Measurements from ENCODE around the gene HMX2.

Gene HMX2

GRCh38 chr10:123147635-123148413, at the start of gene HMX2:
TSS of gene HMX2 (plus strand) at chr10:123148136. CDS start at chr10:123148379, 243 bp downstream.
- DNase-seq (ENCODE audit: low read depth in 2 of 2), result no peak

GRCh38 chr10:123100030-123100762, 47.7 kb upstream of the HMX2 start:
- DNase-seq (ENCODE audit: low read depth in 2 of 2), result no peak

GRCh38 chr10:123101872-123102271, 46.1 kb upstream of the HMX2 start:
- DNase-seq (ENCODE audit: low read depth in 2 of 2), result no peak

- no peak for DNase-seq (ENCODE audit: low read depth in 2 of 2)
Observed at GRCh38 chr10:123102673-123103072, 45.3 kb upstream of the HMX2 start.

- DNase-seq (ENCODE audit: low read depth in 2 of 2), result no peak
Observed at GRCh38 chr10:123103944-123104343, 44.0 kb upstream of the HMX2 start.

- no peak for DNase-seq (ENCODE audit: low read depth in 2 of 2)
Observed at GRCh38 chr10:123109466-123109865, 38.5 kb upstream of the HMX2 start.

- DNase-seq (ENCODE audit: low read depth in 2 of 2), result no peak
Observed at GRCh38 chr10:123117644-123118417, 30.1 kb upstream of the HMX2 start.

- no peak for DNase-seq (ENCODE audit: low read depth in 2 of 2)
Observed at GRCh38 chr10:123119081-123119480, 28.9 kb upstream of the HMX2 start.

- no peak for DNase-seq (ENCODE audit: low read depth in 2 of 2)
Observed at GRCh38 chr10:123126246-123126645, 21.7 kb upstream of the HMX2 start.

- no peak for DNase-seq (ENCODE audit: low read depth in 2 of 2)
Observed at GRCh38 chr10:123129618-123130271, 18.2 kb upstream of the HMX2 start.

GRCh38 chr10:123132576-123133477, 15.1 kb upstream of the HMX2 start:
- peak; percentile 73 to 78 for DNase-seq (ENCODE audit: low read depth in 2 of 2)

- DNase-seq (ENCODE audit: low read depth in 2 of 2), result no peak
Observed at GRCh38 chr10:123133541-123134342, 14.2 kb upstream of the HMX2 start.

- no peak for DNase-seq (ENCODE audit: low read depth in 2 of 2)
Observed at GRCh38 chr10:123134343-123134914, 13.5 kb upstream of the HMX2 start.

GRCh38 chr10:123134915-123135414, 13.0 kb upstream of the HMX2 start:
- DNase-seq (ENCODE audit: low read depth in 2 of 2), result no peak

- no peak for DNase-seq (ENCODE audit: low read depth in 2 of 2)
Observed at GRCh38 chr10:123135415-123136141, 12.4 kb upstream of the HMX2 start, which contains the start of gene HMX3. TSS of gene HMX3 (plus strand) at chr10:123135970. CDS start at chr10:123136051, 81 bp downstream.

- no peak for DNase-seq (ENCODE audit: low read depth in 2 of 2)
Observed at GRCh38 chr10:123136221-123136805, 11.6 kb upstream of the HMX2 start.

- no peak for DNase-seq (ENCODE audit: low read depth in 2 of 2)
Observed at GRCh38 chr10:123136806-123137642, 10.9 kb upstream of the HMX2 start.
